T-cell (primary cell): ENCODE data around the gene PLEKHA7. TPM values are rescaled to one million over a fixed set of nuclear protein-coding genes. Genes with fewer than 3 reads are reported as not detected.

ENCODE experiments used
- ATAC-seq, 4 experiments: fragments of 200-7000 bp in 3 of 4; fragments of 150-1000 bp in 1 of 4; cut with Tn5 transposase; replicated peaks in 1 of 4; 1 replicate in 3 of 4; 2 replicates in 1 of 4; pipeline ENCODE4 v1.10.0; 2021; ENCODE audit warnings: moderate library complexity in 3 of 4, mild to moderate bottlenecking in 2 of 4, moderate number of reproducible peaks in 1 of 4
- CTCF ChIA-PET, 2 donors: fragments of 300-600 bp; sonication (Branson Sonifier 250); formaldehyde crosslinking; loops; one replicate each; lab custom pipeline; 2022; ENCODE audit warnings: antibody characterized with exemption in 2 of 2; lab: Charles Lee
- POLR2A ChIA-PET, 2 donors: fragments of 300-600 bp; sonication (Branson Sonifier 250); formaldehyde crosslinking; loops; one replicate each; lab custom pipeline; 2022; ENCODE audit warnings: antibody characterized with exemption in 2 of 2; lab: Charles Lee
- DNase-seq, 35 experiments: peaks; one replicate each; pipeline versions ENCODE4 v3.0.0 to v3.0.0-alpha.2; 2013 to 2023
- H3K27ac ChIP-seq: one replicate; pipeline ENCODE4 v1.5.1; 2013; ENCODE audit warnings: low read length
- H3K27me3 ChIP-seq, 2 experiments: replicated peaks in 1 of 2; 1 replicate in 1 of 2; 2 replicates in 1 of 2; pipeline versions ENCODE4 v1.6.1 to v1.7.0; 2013; ENCODE audit warnings: low read length in 1 of 2, mixed read lengths in 1 of 2; ENCODE audit not compliant: control insufficient read depth in 2 of 2, insufficient read depth in 2 of 2; ENCODE audit errors: extremely low read depth in 1 of 2
- H3K36me3 ChIP-seq, 2 donors: 1 replicate in 1 of 2; 2 replicates in 1 of 2; pipeline versions ENCODE4 v1.6.1 to v1.7.0; 2013; ENCODE audit warnings: low read length in 1 of 2; ENCODE audit not compliant: control insufficient read depth in 2 of 2, insufficient read depth in 1 of 2; ENCODE audit errors: extremely low read depth in 1 of 2
- H3K4me1 ChIP-seq, 2 experiments: 1 replicate in 1 of 2; 2 replicates in 1 of 2; pipeline versions ENCODE4 v1.6.1 to v1.7.0; 2013; ENCODE audit warnings: low read length in 2 of 2, mixed read lengths in 1 of 2; ENCODE audit not compliant: insufficient read depth in 2 of 2, control insufficient read depth in 1 of 2; ENCODE audit errors: extremely low read depth in 1 of 2
- H3K4me3 ChIP-seq, 2 donors: 1 replicate in 1 of 2; 2 replicates in 1 of 2; pipeline versions ENCODE4 v1.5.1 to v1.7.0; 2013; ENCODE audit warnings: mild to moderate bottlenecking in 2 of 2, low read length in 1 of 2, moderate library complexity in 1 of 2; ENCODE audit not compliant: control insufficient read depth in 1 of 2; ENCODE audit errors: extremely low read depth in 1 of 2
- H3K9me3 ChIP-seq: 2 replicates; pipeline ENCODE4 v1.7.0; 2013
- H3K27ac Mint-ChIP-seq, 2 donors: one replicate each; pipeline ENCODE4 v1.8.0; 2020 to 2021; ENCODE audit warnings: mild to moderate bottlenecking in 2 of 2, mixed read lengths in 2 of 2
- H3K27me3 Mint-ChIP-seq, 2 donors: one replicate each; pipeline ENCODE4 v1.8.0; 2021 to 2022; ENCODE audit warnings: mixed read lengths in 2 of 2
- H3K36me3 Mint-ChIP-seq: one replicate; pipeline ENCODE4 v1.8.0; 2021; ENCODE audit warnings: mixed read lengths
- H3K4me1 Mint-ChIP-seq, 3 donors: one replicate each; pipeline ENCODE4 v1.8.0; 2020 to 2022; ENCODE audit warnings: mixed read lengths in 3 of 3, mild to moderate bottlenecking in 1 of 3
- H3K4me3 Mint-ChIP-seq, 3 donors: one replicate each; pipeline ENCODE4 v1.8.0; 2020 to 2022; ENCODE audit warnings: mild to moderate bottlenecking in 3 of 3, mixed read lengths in 3 of 3, moderate library complexity in 3 of 3
- H3K9me3 Mint-ChIP-seq, 3 donors: one replicate each; pipeline ENCODE4 v1.8.0; 2020 to 2022; ENCODE audit warnings: mixed read lengths in 3 of 3
- WGBS: methylation state at CpG from one replicate; pipeline ENCODE4 v1.1.5; 2013; ENCODE audit warnings: missing lambda C conversion rate; ENCODE audit not compliant: insufficient coverage; 5-methylcytosine and 5-hydroxymethylcytosine counted together
- total RNA-seq, 35 experiments: library from RNA in 6 of 35; stranded (reverse) in 6 of 35; fragments of 120-200 nt in 1 of 35; gene quantifications; one replicate each; pipeline versions ENCODE4 v1.2.1 to v1.2.4 and lab custom pipeline; 2013 to 2026

PLEKHA7 gene
- total RNA-seq, 5 donors from 2014 or later (not counting 1 experiment from before 2014, with no cell fraction given): 4.8 to 8.8 (median 5.8) TPM

DNA sequence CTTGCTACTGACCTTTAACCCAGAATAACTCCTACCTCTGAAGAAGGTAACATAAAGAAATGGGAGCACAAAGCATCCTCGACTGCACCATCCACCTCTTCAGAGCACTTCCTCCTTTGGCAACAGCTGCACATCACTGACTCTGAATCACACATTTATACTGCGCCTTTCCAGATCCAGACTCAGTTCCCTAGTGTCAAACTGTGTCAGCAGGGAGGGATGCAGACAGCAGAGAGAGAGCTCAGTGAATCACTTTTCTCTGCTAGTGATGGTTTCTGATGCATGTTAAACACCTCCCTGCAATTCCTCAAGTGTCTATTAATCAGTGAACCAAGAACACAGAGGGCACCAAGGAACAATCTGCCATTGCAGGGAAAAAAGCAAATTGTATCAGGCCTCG is 118.9 kb downstream of the PLEKHA7 start:
- DNase-seq: no peak
- H3K27me3 ChIP-seq: no peaks in the 10 kb centered on the region
- no peak overlapping the region for H3K4me3 Mint-ChIP-seq
- peaks cover under 1 to 10% (median 1%) of the 10 kb centered on the region in 3 donors for H3K9me3 Mint-ChIP-seq
- ATAC-seq: no peak
- no peaks in the 10 kb centered on the region for H3K36me3 ChIP-seq
- H3K27ac Mint-ChIP-seq: no peak overlapping the region
- H3K36me3 Mint-ChIP-seq: no peaks in the 10 kb centered on the region
- POLR2A ChIA-PET: no interaction called here
- H3K9me3 ChIP-seq: no peaks in the 10 kb centered on the region
- no peak overlapping the region for H3K4me3 ChIP-seq
- H3K27ac ChIP-seq: no peak overlapping the region
- CTCF ChIA-PET: no interaction called here
- peaks cover 0 to 3% (median 0%) of the 10 kb centered on the region in 3 donors for H3K4me1 Mint-ChIP-seq
- H3K4me1 ChIP-seq: no peaks in the 10 kb centered on the region
- WGBS: 86% methylated on average over 2 of the region's 3 CpGs
- peaks cover 0 to 8% of the 10 kb centered on the region in 2 donors for H3K27me3 Mint-ChIP-seq

DNA sequence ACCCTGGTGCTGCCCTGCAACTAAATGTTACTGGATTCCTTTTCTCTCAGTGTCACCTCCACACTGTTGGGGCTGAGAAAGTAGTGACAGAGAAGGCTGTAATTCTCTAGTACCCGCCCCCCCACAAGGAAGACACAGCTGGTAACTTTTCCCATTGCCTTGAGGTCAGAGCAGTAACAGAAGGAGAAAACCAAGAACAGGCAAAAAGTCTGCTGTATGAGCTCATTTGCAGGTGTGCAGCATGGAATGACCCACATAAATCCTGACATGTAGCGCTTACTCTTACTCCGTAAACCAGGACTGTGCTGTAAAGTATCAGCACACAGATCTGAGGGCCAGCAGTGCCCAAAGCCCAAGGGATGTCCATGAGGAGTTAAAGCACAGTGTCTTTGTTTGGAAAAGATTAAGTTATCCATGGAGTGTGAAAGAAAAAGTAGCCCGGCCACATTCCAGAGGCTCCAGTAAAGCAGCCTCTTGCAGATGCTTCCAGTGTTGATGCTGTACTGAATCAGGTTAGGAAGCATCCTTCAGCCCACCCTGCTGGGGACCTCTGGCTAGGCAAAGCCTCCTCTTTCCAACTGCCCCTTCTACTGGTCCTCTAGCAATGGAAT is 120.7 kb downstream of the PLEKHA7 start:
- no peaks in the 10 kb centered on the region for H3K4me1 ChIP-seq
- no peak overlapping the region for H3K4me3 ChIP-seq
- ATAC-seq (no peak), DNase-seq (no peak)
- ChIA-PET POLR2A (no interaction called here), CTCF (no interaction called here)
- no peaks in the 10 kb centered on the region for H3K27me3 ChIP-seq
- H3K36me3 ChIP-seq: no peaks in the 10 kb centered on the region
- Mint-ChIP-seq H3K9me3 (peaks cover 13 to 15% (median 14%) of the 10 kb centered on the region in 3 donors), H3K27ac (no peak overlapping the region), H3K36me3 (peaks cover 4% of the 10 kb centered on the region), H3K4me3 (no peak overlapping the region), H3K4me1 (peaks cover 0 to 6% (median 0%) of the 10 kb centered on the region in 3 donors), H3K27me3 (peaks cover 0 to 8% of the 10 kb centered on the region in 2 donors)
- H3K27ac ChIP-seq: no peak overlapping the region
- 100% methylated on average over 2 of the region's 4 CpGs for whole genome bisulfite sequencing
- peaks cover 2% of the 10 kb centered on the region for H3K9me3 ChIP-seq

GRCh38 chr11:16891964-16892363 is 122.2 kb downstream of the PLEKHA7 start:
- H3K27ac Mint-ChIP-seq: no peak overlapping the region

GRCh38 chr11:16891165-16891564 is 123.0 kb downstream of the PLEKHA7 start:
- H3K36me3 Mint-ChIP-seq: peaks cover 4% of the 10 kb centered on the region
- H3K27ac Mint-ChIP-seq: no peak overlapping the region
- peaks cover 2% of the 10 kb centered on the region for H3K9me3 ChIP-seq
- DNase-seq (no peak), ATAC-seq (no peak)
- H3K4me3 Mint-ChIP-seq: no peak overlapping the region
- no peaks in the 10 kb centered on the region for H3K27me3 ChIP-seq
- H3K4me3 ChIP-seq: no peak overlapping the region
- no peaks in the 10 kb centered on the region for H3K36me3 ChIP-seq
- CTCF ChIA-PET: no interaction called here
- peaks cover 0 to 1% of the 10 kb centered on the region in 2 donors for H3K27me3 Mint-ChIP-seq
- H3K4me1 Mint-ChIP-seq: peaks cover 0 to 3% (median 0%) of the 10 kb centered on the region in 3 donors
- no peaks in the 10 kb centered on the region for H3K4me1 ChIP-seq
- no peak overlapping the region for H3K27ac ChIP-seq
- H3K9me3 Mint-ChIP-seq: peaks cover 13 to 15% (median 14%) of the 10 kb centered on the region in 3 donors
- 100% methylated on average over 1 of the region's 2 CpGs for WGBS
- POLR2A ChIA-PET: no interaction called here

More at GRCh38 chr11:16891964-16892363, 122.2 kb downstream of the PLEKHA7 start:
- CTCF ChIA-PET: no interaction called here
- H3K27me3 Mint-ChIP-seq: peaks cover 0 to 8% of the 10 kb centered on the region in 2 donors
- no peaks in the 10 kb centered on the region for H3K4me1 ChIP-seq
- DNase-seq (no peak), ATAC-seq (no peak)
- no peak overlapping the region for H3K4me3 Mint-ChIP-seq
- no peaks in the 10 kb centered on the region for H3K27me3 ChIP-seq
- H3K36me3 ChIP-seq: no peaks in the 10 kb centered on the region
- peaks cover 4% of the 10 kb centered on the region for H3K36me3 Mint-ChIP-seq
- no peak overlapping the region for H3K4me3 ChIP-seq
- no peak overlapping the region for H3K27ac ChIP-seq
- H3K4me1 Mint-ChIP-seq: peaks cover 0 to 3% (median 0%) of the 10 kb centered on the region in 3 donors
- H3K9me3 ChIP-seq: peaks cover 2% of the 10 kb centered on the region
- POLR2A ChIA-PET: no interaction called here
- H3K9me3 Mint-ChIP-seq: peaks cover 13 to 15% (median 14%) of the 10 kb centered on the region in 3 donors
- no CpG with 5 or more reads among the region's 1 CpG for WGBS

DNA sequence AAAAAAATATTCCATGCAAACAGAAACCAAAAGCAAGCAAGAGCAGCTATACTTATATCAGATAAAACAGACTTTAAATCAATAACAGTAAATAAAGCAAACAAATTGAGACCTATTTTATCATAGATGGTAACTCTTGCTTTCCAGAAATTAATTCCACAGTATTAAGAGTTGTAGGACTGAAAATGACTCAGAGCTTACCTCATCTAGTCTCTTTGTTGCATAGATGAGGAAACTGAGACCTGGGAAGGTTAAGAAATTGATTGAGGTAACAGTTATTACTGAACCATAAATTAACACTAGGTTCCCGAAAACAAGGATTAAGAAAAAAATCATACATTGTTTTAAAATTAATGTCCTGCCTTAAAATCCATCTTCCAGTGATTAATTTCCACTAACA is 123.8 kb downstream of the PLEKHA7 start:
- peaks cover 13 to 15% (median 14%) of the 10 kb centered on the region in 3 donors for H3K9me3 Mint-ChIP-seq
- no CpG with 5 or more reads among the region's 1 CpG for WGBS
- H3K4me1 Mint-ChIP-seq: peaks cover 0 to 3% (median 0%) of the 10 kb centered on the region in 3 donors
- peaks cover 4% of the 10 kb centered on the region for H3K36me3 Mint-ChIP-seq
- ChIA-PET CTCF (no interaction called here), POLR2A (no interaction called here)
- no peak for DNase-seq
- no peaks in the 10 kb centered on the region for H3K27me3 Mint-ChIP-seq
- H3K4me3 ChIP-seq: no peak overlapping the region
- H3K4me1 ChIP-seq: no peaks in the 10 kb centered on the region
- no peak overlapping the region for H3K4me3 Mint-ChIP-seq
- peaks cover 2% of the 10 kb centered on the region for H3K9me3 ChIP-seq
- no peak for ATAC-seq
- H3K36me3 ChIP-seq: no peaks in the 10 kb centered on the region
- H3K27ac Mint-ChIP-seq: no peak overlapping the region
- no peak overlapping the region for H3K27ac ChIP-seq
- no peaks in the 10 kb centered on the region for H3K27me3 ChIP-seq

DNA sequence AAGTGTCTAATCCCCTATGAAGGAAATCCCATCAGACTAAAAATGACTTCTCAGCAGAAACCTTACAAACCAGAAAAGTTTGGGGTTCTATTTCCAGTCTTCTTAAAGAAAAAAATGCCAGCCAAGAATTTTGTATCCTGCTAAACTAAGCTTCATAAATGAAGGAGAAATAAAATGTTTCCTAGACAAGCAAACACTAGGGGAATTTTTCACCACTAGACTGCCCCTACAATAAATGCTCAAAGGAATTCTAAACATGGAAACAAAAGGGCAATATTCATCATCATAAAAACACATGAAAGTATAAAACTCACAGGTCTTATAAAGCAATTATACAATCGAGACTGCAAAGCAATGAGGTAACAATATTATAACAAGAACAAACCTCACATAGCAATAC is 124.3 kb downstream of the PLEKHA7 start:
- peaks cover 13 to 15% (median 14%) of the 10 kb centered on the region in 3 donors for H3K9me3 Mint-ChIP-seq
- no peaks in the 10 kb centered on the region for H3K27me3 Mint-ChIP-seq
- H3K4me1 Mint-ChIP-seq: peaks cover 0 to 3% (median 0%) of the 10 kb centered on the region in 3 donors
- CTCF ChIA-PET: no interaction called here
- WGBS: no CpG with 5 or more reads among the region's 1 CpG
- Histone ChIP-seq H3K27me3 (no peaks in the 10 kb centered on the region), H3K4me1 (no peaks in the 10 kb centered on the region), H3K36me3 (no peaks in the 10 kb centered on the region), H3K9me3 (peaks cover 2% of the 10 kb centered on the region), H3K4me3 (no peak overlapping the region), H3K27ac (no peak overlapping the region)
- no peak for DNase-seq
- H3K36me3 Mint-ChIP-seq: peaks cover 4% of the 10 kb centered on the region
- no peak overlapping the region for H3K27ac Mint-ChIP-seq
- POLR2A ChIA-PET: no interaction called here
- ATAC-seq: no peak
- no peak overlapping the region for H3K4me3 Mint-ChIP-seq
